SK-MEL-5 (cell line): ENCODE data around the gene PRADC1. TPM values are rescaled to one million over a fixed set of nuclear protein-coding genes. Genes with fewer than 3 reads are reported as not detected.
"Not testable (repeated sequence)": the region's sequence is repeated elsewhere in the genome, so short reads cannot be mapped to it uniquely, and the experiment has no call there.

Source experiments
- DNase-seq: peaks from one replicate; pipeline ENCODE4 v3.0.0-alpha.2; 2016; ENCODE audit warnings: low read depth, low spot score
- in situ Hi-C: cut with HindIII; loops from 2 replicates; pipeline ENCODE4 v1.10.0; 2016; ENCODE audit warnings: low sequenced_read_pairs, high pct_unique_total_duplicates, low pct_unique_long_range_greater_than_20kb
- total RNA-seq: library from RNA; depleted of rRNA; stranded (reverse); fragments of >200 nt; shearing (Covaris generic); gene quantifications from 2 replicates; pipeline ENCODE4 v1.2.3, GENCODE V29; 2014

The PRADC1 gene
- total RNA-seq, 1 experiment from 2014 or later = 30.7 TPM

DNA sequence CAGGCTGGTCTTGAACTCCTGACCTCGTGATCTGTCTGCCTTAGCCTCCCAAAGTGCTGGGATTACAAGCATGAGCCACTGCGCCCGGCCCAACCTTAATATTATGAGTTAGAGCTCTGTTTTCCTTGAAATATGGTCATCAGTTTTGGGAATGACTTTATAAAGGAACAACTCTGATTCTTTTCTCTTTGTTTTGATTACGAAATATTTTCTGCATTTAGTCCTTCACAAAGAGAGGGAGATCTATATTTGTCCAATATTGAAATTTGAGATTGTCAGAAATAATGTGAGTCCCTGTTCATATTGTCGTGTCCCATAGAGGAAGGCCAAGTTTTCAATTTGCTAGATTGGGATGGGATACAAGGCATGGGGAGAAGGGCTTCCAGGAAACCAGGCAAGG, 15.9 kb downstream of the PRADC1 start:
- no peak for DNase-seq
- in situ Hi-C loops = no loop called here

DNA sequence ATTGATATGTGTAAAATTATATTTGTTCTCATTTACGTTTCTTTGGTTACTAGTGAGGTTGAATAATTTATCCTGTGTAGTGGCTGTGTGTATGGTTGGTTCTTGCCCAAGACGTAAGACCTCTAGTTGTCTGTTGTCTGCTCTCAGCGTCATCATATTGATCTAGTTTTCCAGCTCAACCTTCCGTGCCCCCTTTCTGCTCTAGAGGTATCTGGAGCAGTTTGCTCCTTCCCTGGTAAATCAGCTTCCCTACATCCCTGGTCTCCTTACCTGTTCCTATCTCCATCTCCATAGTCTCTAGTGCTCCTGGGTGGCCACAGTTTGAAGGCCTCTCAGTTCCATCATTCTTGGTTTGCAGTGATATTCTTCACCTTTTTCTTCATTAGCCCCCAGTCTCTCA, 17.8 kb downstream of the PRADC1 start:
- no peak for DNase-seq
- in situ Hi-C loops = no loop called here

DNA sequence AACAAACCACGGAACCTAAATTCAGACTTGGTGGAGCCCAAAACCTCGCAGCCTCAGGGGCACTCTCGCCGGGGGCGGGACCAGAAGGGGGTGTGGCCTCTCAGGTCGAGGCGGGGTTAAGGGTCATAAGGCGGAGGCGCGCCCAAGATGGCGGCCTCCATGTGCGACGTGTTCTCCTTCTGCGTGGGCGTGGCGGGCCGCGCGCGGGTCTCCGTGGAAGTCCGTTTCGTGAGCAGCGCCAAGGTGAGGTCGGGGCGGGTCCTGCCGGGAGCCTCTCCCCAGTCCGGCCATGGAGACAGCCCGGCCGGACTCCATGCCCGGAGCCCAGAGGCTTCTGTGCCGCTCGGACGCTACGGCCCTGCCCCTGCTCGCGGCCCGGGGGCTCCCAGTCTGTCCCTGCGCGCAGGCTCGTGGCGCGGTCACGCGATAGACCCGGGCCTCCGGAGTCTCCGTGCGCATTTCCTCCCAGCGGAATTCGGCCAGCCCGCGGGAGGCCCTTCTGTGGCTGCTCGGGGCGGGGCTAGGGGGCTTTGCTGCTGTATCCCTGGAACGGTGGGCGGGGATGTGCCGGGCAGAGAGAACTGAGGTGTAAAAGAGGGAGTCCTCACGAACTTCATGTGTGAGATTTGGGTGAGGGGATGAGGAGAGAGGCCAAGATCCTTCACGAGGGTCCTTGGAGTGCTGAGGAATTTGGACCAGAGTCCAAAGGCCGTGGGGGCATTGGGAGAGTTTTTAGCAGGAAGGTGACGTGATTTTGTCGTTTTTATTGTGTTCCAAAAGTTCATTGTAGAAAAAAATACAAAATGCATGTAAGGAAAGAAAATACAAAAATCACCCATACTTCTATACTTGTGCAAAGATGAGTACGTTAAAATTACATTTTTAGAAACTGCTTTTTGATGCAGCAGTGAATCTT, 18.7 kb downstream of the PRADC1 start, which contains the start of gene SMYD5:
Gene SMYD5, plus strand, starts transcription at position 126 of the 916 bp plus-strand sequence. Its CDS starts 22 bp downstream, at position 148.
- DNase-seq = peak; percentile 90
- in situ Hi-C loops = no loop called here

DNA sequence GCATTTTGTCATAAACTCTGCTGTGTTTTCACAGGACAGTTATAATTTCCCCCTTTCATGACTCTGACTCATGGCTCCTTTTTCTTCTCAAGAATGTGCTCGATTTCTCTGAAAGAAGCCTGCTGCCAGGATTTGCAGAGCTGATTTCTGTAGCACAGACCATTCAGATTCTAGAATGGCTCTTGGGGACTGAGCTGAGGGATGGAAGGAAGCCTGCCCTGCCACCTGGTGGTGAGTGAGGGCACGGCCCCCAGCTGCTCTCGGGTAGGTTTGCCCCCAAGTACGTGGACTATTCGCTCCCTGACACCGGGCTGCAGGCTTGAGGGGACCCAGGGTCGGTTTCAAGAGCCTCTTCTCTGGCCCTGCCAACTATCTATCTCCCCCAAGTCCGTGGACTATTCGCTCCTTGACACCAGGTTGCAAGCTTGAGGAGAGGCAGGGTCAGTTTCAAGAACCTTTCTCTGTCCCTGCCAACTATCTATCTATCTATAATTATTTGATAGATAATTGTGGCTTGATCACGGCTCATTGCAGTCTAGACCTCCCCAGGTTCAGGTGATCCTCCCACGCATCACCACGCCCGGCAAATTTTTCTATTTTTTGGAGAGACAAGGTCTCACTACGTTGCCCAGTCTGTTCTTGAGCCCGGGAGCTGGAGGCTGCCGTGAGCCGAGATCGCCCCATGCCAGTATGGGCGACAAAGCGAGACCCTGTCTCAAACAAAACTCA, 20.4 kb downstream of the PRADC1 start:
- in situ Hi-C loops = no loop called here
- DNase-seq = peak; percentile 86

DNA sequence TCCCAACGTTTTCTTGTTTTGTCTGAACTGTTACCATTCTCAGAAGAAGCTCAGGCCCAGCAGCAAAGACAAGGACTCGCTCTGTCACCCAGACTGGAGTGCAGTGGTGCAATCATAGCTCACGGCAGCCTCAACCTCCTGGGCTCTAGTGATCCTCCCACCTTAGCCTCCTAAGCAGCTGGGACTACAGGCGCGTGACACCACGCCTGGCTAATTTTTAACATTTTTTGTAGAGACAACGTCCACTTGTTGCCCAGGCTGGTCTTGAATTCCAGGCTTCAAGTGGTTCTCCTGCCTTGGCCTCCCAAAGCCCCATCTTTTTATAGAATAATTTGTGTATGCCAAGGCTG, 21.0 kb downstream of the PRADC1 start:
- DNase-seq = no peak
- in situ Hi-C loops = no loop called here

DNA sequence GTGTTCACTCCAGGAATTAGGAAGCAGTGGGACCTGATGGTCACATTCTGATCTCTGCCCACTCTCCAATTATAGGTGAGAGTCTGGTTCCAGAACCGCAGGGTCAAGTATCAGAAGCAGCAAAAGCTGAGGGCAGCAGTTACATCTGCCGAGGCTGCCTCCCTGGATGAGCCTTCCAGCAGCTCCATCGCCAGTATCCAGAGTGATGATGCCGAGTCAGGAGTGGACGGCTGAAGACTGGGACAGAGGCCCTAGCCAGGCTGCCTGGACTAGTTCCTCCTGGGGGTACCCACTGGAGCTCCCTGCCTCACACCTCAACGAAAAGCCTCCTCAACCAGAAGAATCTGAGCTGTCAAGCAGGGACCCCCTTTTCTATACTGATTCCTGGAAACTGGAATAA, 22.3 kb downstream of the PRADC1 start:
- no peak for DNase-seq
- in situ Hi-C loops = no loop called here

DNA sequence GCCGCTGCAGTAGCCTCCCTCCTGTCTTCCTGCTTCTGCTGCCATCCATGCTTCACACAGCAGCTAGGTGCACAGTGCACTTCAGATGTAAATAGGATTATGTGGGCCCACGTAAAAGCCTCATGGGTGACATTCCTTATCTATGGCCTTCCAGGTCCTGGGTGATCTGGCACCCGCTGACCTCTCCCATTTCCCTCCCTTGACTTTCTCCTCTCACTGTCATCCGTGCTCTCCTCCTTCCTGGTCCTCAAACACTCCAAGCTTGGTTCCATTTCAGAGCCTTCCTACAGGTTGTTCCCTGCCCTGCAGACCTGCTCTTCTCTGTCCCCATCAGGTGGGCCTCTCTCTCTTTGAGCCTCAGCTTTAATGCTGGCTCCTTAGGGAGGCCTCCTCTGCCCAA, 23.0 kb downstream of the PRADC1 start:
- DNase-seq = no peak
- in situ Hi-C loops = no loop called here

DNA sequence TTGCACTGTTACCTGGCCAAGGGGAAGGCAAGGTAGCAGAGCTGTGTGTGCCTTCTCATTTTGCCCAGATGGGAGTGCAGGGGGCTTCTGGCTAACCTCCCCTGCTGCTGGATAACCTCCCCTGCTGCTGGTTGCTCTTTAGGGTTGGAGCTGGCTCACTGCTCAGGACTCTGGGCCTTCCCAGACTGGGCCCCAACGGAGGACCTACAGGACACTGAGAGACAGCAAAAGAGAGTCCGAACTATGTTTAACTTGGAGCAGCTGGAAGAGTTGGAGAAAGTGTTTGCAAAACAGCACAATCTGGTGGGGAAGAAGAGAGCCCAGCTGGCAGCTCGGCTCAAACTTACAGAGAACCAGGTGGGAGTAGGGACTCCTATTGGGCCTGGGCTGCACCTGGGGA, 24.8 kb downstream of the PRADC1 start:
- no peak for DNase-seq
- in situ Hi-C loops = no loop called here

DNA sequence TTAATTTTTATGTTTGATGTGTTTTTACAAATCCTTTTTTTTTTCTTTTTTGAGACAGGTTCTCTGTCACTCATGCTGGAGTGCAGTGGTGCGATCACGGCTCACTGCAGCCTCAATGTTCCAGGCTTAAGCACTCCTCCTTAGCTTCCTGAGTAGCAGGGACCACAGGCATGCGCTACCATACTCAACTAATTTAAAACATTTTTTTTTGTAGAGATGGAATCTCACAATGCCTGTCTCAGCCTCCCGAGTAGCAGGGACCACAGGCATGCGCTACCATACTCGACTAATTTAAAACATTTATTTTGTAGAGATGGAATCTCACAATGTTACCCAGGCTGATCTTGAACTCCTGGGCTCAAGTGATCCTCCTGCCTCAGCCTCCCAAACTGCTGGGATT, 27.4 kb downstream of the PRADC1 start:
- in situ Hi-C loops = no loop called here
- no peak for DNase-seq

DNA sequence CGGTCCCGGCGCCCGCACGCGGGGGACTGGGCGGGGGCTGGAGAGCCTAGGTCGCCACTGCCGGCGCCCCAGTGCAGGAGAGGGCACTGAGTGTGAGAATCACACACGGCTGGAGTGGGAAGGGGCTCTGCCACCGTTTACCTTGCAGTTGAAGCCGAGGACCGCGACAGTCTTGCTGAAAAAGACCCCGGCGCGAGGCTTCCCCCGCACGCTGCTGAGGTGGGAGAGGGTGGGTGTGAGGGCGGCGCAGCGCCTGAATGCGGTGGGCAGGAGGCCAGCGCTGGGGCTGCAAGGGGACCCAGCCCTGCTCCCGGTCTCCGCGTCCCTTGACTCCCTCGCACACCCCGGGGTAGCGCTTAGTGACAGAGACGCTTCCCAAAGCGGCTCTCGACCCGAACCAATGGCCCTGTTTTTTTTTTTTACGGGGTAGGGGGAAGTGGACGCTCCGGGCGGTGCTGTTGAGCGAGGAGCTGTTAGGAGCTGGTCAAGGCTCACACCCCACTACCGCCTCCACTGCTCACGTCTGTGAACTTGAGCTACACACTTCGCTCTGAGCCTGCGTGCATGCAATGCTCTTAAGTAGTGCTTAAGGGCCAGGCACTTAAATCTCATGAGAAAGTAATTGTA, 29.9 kb downstream of the PRADC1 start:
- in situ Hi-C loops = no loop called here
- DNase-seq = no peak

DNA sequence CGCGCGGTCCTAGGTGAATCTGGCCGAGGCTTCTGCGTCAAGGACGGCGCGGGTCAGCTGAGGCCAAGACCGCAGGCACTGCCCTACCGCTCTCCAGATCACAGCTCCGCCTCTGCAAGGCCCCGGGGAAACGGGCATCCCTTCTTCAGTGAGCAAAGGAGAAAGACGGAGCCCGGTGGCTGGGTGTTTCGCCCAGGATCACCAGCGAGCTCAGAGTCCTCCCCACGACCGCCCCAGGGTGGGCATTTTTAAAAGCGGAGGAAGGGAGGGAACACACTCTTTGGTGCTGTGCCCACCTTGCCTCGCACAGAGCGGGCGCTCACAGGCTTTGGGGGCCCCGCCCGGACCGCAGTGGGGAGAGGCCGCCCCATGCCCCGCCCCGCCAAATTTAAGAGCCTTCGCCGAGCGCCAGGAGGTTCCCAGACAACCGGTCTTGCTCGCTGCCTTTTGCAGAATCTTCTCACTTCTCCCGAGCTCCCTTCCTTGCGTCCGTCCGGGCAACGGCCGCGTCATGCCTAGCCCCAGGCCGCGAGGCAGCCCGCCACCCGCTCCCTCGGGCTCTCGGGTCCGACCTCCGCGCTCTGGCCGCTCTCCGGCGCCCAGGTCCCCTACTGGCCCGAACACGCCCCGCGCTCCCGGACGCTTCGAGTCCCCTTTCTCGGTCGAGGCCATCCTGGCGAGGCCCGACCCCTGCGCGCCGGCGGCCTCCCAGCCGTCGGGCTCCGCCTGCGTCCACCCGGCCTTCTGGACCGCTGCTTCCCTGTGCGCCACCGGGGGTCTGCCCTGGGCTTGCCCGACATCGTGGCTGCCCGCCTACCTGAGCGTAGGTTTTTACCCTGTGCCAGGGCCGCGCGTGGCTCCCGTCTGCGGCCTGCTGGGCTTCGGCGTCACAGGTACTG, 30.6 kb downstream of the PRADC1 start, which contains the start of gene NOTO:
Gene NOTO, plus strand, starts transcription at position 419 of the 899 bp plus-strand sequence. Its CDS starts 93 bp downstream, at position 512.
- in situ Hi-C loops = no loop called here
- no peak for DNase-seq

DNA sequence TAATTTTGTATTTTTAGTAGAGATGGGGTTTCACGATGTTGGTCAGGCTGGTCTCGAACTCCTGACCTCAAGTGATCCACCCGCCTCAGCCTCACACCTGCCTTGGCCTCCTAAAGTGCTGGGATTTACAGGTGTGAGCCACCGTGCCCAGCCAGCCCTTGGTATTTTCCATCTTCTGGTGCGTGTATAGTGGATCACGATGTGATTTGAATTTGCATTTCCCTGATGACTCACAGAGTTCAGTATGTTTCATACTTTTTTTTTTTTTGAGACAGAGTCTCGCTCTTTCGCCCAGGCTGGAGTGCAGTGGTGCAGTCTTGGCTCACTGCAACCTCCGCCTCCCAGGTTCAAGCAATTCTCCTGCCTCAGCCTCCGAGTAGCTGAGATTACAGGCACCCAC, 32.8 kb downstream of the PRADC1 start:
- in situ Hi-C loops, DNase-seq: not testable (repeated sequence)

DNA sequence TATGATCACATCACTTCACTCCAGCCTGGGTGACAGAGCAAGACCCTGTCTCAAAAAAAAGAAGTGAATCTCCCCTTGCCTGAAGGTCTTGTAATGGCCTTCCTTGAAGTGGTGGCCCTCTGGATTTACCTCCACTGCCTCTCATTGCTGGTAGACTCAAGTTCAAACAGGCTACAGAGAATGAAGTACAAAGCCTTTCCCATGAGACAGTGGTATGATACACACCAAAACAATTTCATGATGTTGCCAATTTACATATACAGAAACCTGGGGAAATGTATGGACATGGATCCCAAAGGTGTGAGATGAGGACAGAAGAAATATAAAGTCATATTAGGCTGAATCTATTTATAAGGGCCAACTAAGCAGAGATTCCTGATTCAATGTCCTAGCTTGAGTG, 35.5 kb downstream of the PRADC1 start:
- DNase-seq = no peak
- in situ Hi-C loops = no loop called here

DNA sequence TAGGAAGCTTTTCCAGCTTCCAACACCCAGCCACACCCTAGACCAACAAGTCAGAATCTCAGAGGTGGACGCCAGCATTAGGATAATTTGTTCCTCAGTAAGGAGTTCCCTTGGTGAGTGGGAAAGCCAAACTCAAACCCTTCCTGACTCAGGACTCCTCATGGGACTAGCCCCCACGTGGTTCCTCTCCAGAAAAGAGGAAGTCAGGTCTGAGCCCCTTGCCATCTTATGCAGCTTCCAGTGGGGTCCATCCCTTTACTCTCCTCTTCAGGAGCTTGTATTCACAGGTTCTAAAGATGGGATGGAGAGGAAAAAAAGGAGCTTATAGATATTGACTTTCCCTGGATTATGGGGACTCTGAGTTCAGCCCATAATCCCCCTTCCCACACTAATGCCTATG, 45.5 kb downstream of the PRADC1 start:
- no peak for DNase-seq
- in situ Hi-C loops = no loop called here

DNA sequence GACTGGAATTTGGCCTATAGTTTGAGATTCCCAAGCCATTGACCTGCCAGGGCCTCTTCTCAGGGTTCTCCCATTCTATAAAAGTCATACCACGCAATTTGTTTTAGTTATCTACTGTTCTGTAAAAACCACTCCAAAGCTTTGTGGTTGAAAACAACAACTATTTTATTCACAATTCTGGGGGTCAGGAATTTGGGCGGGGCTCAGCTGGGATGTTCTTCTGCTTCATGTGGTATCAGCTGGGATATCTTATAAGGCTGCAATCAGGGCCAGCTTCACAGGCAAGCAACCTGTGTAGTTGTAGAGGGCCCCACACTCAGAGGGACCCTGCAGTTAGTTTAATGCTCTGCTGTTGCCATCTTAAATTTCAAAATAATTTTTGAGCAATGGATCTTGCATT, 47.1 kb downstream of the PRADC1 start:
- in situ Hi-C loops = no loop called here
- no peak for DNase-seq
